ENCODE data around the gene ESYT1. TPM values are rescaled to one million over a fixed set of nuclear protein-coding genes. Genes with fewer than 3 reads are reported as not detected.
A peak's percentile ranks its signal among the peaks of the same experiment; 100 is the strongest.

Gene ESYT1
- total and polyA plus RNA-seq, 9 of the 15 experiments (the other 6 are each of a cell fraction or from before 2014, with no cell fraction given), result 132 to 420 (median 164) TPM

DNA sequence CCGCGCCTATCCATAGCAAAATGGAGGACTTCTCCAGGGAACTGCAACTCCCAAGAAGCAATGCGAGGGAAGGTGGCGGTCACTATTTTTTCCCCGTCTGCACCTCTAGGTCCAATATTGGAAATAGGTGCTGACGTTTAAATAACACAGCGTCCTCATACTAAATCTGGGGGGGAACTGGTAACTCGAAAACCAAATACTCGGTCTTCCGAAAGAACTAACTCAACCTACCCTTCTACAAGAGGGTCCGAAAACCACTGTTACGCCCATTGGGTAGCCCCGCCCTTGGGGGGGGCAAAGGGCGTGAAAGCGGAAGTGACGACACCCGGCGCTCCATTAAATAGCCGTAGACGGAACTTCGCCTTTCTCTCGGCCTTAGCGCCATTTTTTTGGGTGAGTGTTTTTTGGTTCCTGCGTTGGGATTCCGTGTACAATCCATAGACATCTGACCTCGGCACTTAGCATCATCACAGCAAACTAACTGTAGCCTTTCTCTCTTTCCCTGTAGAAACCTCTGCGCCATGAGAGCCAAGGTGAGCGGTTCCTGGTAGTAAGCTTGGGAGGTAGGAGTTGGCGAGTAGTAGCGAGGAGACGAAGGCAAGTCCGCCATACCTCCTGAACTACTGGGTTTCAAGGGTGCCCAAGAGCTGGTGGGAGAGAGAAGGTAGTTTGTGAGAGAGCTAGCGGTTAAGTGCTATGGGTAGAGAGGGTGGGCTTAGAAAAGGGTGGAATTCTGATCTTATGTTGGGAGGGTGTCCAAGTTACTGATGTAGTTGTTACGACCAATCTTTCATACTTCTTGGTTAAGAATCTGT lies 11.6 kb upstream of the ESYT1 start, which contains the start of gene RPL41 (continued):
- TF ChIP-seq TCF7 (IDR thresholded peaks at IDR 0.05; ENCODE audit: borderline replicate concordance), result no peak
- TF ChIP-seq MEF2A (IDR thresholded peaks at IDR 0.05; ENCODE audit: control insufficient read depth, low read depth, low read length), result peak; percentile 35; the same call in 1 of the 2 replicates
- peak; percentile 38 for TF ChIP-seq ASH1L (IDR thresholded peaks at IDR 0.05; ENCODE audit: borderline replicate concordance, low read depth, partially characterized antibody)
- peak; percentile 85 for TF ChIP-seq NR2C2 (CRISPR knock-in tag; IDR thresholded peaks at IDR 0.05)
- TF ChIP-seq NR2C2 (tag; IDR thresholded peaks at IDR 0.05), result peak; percentile 99
- TF ChIP-seq RBM17 (IDR thresholded peaks at IDR 0.05; ENCODE audit: borderline replicate concordance, low read depth, low read length), result no peak
- TF ChIP-seq, protein P1, sequence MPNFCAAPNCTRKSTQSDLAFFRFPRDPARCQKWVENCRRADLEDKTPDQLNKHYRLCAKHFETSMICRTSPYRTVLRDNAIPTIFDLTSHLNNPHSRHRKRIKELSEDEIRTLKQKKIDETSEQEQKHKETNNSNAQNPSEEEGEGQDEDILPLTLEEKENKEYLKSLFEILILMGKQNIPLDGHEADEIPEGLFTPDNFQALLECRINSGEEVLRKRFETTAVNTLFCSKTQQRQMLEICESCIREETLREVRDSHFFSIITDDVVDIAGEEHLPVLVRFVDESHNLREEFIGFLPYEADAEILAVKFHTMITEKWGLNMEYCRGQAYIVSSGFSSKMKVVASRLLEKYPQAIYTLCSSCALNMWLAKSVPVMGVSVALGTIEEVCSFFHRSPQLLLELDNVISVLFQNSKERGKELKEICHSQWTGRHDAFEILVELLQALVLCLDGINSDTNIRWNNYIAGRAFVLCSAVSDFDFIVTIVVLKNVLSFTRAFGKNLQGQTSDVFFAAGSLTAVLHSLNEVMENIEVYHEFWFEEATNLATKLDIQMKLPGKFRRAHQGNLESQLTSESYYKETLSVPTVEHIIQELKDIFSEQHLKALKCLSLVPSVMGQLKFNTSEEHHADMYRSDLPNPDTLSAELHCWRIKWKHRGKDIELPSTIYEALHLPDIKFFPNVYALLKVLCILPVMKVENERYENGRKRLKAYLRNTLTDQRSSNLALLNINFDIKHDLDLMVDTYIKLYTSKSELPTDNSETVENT (CRISPR knock-in tag; IDR thresholded peaks at IDR 0.05), result peak; percentile 25; the same call in 1 of the 2 replicates
- TF ChIP-seq ZNF717 (CRISPR knock-in tag; IDR thresholded peaks at IDR 0.05), result peak; percentile 28; the same call in 1 of the 2 replicates
- peak; percentile 19 to 21; a peak in 1 of 4 replicates for TF ChIP-seq NRF1 (conservative IDR thresholded peaks at IDR 0.05 in 1 of 2, IDR thresholded peaks at IDR 0.05 in 1 of 2)
- TF ChIP-seq, protein P2, sequence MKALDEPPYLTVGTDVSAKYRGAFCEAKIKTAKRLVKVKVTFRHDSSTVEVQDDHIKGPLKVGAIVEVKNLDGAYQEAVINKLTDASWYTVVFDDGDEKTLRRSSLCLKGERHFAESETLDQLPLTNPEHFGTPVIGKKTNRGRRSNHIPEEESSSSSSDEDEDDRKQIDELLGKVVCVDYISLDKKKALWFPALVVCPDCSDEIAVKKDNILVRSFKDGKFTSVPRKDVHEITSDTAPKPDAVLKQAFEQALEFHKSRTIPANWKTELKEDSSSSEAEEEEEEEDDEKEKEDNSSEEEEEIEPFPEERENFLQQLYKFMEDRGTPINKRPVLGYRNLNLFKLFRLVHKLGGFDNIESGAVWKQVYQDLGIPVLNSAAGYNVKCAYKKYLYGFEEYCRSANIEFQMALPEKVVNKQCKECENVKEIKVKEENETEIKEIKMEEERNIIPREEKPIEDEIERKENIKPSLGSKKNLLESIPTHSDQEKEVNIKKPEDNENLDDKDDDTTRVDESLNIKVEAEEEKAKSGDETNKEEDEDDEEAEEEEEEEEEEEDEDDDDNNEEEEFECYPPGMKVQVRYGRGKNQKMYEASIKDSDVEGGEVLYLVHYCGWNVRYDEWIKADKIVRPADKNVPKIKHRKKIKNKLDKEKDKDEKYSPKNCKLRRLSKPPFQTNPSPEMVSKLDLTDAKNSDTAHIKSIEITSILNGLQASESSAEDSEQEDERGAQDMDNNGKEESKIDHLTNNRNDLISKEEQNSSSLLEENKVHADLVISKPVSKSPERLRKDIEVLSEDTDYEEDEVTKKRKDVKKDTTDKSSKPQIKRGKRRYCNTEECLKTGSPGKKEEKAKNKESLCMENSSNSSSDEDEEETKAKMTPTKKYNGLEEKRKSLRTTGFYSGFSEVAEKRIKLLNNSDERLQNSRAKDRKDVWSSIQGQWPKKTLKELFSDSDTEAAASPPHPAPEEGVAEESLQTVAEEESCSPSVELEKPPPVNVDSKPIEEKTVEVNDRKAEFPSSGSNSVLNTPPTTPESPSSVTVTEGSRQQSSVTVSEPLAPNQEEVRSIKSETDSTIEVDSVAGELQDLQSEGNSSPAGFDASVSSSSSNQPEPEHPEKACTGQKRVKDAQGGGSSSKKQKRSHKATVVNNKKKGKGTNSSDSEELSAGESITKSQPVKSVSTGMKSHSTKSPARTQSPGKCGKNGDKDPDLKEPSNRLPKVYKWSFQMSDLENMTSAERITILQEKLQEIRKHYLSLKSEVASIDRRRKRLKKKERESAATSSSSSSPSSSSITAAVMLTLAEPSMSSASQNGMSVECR (CRISPR knock-in tag; IDR thresholded peaks at IDR 0.05), result peak; percentile 36; the same call in 1 of the 2 replicates
- peak; percentile 100 for TF ChIP-seq POLR2A (conservative IDR thresholded peaks at IDR 0.05)
- 0 out of 2 replicates have a peak, but pooled peaks have one; percentile 11 for TF ChIP-seq CAMTA2 (CRISPR knock-in tag; conservative IDR thresholded peaks at IDR 0.05)
- TF ChIP-seq CREB1 (IDR thresholded peaks at IDR 0.05), result peak; percentile 93
- TF ChIP-seq CREB1 (CRISPR knock-in tag; IDR thresholded peaks at IDR 0.05), result peak; percentile 93
- TF ChIP-seq ESRRA (IDR thresholded peaks at IDR 0.05; ENCODE audit: borderline replicate concordance, low read depth), result 0 out of 2 replicates have a peak, but pooled peaks have one; percentile 50
- TF ChIP-seq ZNF277 (CRISPR knock-in tag; IDR thresholded peaks at IDR 0.05; ENCODE audit: borderline replicate concordance), result no peak
- TF ChIP-seq ZNF561 (CRISPR knock-in tag; conservative IDR thresholded peaks at IDR 0.05), result no peak
- TF ChIP-seq PTRF (tag; IDR thresholded peaks at IDR 0.05), result no peak
- TF ChIP-seq EHMT2 (IDR thresholded peaks at IDR 0.05), result no peak

Measured in K562 (cell line).